Cerebellar cortex (tissue), 1 donor: Measurements from ENCODE around the gene WWOX.

Experiments used
- DNase-seq: peaks from one replicate; pipeline ENCODE4 v3.0.0-alpha.2; 2015; ENCODE audit warnings: low spot score

WWOX gene

DNA sequence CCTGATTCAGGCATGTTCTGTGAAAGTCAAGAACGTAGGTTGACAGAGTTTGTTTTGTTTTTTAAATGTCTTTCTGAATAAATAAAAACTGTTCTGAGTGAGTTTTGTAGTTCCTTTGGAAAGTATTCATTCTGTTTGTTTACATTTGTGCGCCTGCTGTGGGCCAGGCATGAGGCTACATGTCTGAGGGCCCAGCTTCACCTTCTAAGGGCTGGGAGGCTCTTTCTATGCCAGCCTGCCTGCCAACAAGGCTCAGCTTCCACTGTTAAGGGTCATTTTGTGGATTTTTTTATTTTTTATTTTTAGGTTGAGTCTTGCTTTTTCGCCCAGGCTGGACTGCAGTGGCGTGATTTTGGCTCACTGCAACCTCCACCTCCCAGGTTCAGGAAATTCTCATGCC is 6.1 kb downstream of the WWOX start:
- DNase-seq: no peak

DNA sequence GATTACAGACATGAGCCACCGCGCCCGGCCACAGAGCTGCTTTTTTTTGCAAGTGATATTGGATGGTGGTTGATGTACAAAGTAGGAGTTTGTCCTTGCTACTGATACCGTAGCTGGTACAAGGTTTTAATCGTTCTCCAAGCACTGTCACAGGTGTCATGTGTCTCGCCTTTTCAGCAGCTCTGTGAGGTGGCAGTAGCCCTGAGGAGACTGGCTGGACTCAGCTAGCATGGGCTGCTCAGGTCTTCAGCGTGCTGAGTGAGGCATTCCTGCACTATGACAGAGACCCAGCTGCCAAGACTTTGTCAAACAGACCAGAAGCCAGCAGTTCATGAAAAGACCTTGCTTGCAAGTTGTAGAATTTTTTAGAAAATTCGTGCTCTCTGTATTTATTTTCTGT is 7.2 kb downstream of the WWOX start:
- DNase-seq: peak; percentile 37

DNA sequence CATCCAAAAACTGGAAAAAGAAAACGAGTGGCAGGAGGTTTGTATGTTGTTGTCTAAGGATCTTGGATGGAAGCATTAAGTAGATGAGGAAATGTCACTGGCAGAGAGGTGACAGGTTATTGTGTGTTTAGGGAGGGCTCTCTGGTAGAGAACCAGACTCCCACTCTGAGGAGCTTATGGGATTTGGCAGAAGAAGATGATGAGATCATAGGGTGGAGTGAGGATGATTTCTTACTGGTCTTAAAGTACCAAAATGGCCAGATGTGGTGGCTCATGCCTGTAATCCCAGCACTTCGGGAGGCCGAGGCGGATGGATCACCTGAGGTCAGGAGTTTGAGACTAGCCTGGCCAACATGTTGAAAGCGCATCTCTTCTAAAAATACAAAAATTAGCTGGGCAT is 9.0 kb downstream of the WWOX start:
- no peak for DNase-seq

DNA sequence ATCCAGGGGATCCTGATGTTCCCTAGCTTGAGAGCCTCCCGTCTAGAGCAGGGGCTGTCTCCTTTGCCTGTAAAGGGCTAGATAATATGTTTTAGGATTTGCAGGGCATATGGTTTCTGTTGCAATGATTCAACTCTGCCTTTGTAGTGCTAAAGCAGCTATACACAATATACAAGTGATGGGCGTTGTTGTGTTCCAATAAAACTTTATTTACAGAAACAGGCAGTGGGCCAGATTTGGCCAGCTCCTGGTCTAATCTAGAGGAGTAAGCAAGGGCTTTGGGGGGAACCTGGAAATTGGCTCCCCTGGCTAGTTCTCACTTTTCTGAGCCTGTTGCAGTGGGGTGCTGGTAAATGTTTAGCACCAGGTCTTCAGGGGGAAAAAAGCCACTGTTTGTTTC is 13.8 kb downstream of the WWOX start:
- DNase-seq: no peak

DNA sequence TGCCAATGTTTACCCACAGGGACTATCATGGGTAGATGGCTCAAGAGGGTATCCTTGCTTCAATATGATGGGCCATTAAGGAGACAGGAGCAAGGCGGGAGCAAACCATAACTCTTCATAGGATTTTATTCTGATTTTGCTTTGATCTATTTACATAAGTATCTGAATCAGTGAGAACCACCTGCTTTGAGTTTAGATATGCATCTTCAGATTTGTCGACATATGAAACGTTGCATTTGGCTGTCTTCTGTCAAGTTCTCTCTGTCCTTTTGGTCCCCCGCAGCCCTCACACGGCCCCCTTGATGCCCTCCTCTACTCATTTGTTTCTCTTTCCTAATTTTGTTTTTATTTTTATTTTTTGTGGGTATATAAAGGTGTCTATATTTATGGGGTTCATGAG is 16.2 kb downstream of the WWOX start:
- no peak for DNase-seq

DNA sequence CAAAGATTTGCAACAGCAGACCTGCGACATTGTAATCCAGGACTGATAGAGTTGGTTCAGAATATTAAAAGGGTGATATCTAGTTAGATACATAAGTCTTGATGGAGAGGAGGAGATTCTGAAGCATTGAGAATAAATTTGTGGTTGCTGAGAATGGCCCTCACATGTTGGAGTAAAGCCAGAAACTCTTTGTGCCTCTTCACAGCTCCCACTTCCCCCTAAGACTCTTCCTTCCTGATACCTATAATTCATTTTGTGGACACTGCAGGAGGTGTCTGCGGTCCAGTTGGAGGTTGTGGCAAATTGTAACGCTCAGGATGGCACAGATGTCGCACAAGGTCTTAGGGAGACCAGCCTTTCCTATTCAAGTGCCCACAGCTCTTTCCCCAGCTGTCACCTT is 17.5 kb downstream of the WWOX start:
- DNase-seq: peak; percentile 9

- DNase-seq: no peak
Observed at GRCh38 chr16:78117391-78117790, 17.9 kb downstream of the WWOX start.

GRCh38 chr16:78118469-78119025 is 19.1 kb downstream of the WWOX start:
- no peak for DNase-seq

DNA sequence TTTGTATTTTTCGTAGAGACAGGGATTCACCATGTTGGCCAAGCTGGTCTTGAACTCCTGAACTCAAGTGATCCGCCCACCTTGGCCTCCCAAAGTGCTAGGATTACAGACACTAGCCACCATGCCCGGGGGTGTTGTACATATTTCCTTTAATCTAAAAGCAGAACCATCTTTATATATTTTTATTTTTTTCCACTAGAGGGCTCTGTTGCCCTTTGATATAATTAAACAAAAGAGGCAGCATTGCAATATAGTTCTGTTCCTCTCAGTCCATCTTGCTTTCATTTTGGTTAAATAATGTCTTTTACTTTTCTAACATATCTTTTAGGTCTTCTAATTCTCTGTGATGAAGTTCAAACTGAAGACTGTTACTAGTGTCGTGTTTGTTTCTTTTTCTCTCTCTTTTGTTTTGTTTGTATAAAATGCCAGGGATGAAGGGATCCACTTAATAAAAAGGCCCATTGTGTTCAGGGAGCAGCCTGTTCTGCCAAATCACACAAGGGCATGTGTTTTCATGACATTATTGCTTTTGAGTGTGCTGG is 23.4 kb downstream of the WWOX start:
- DNase-seq: peak; percentile 86

- no peak for DNase-seq
Observed at GRCh38 chr16:78125112-78125844, 25.8 kb downstream of the WWOX start.

DNA sequence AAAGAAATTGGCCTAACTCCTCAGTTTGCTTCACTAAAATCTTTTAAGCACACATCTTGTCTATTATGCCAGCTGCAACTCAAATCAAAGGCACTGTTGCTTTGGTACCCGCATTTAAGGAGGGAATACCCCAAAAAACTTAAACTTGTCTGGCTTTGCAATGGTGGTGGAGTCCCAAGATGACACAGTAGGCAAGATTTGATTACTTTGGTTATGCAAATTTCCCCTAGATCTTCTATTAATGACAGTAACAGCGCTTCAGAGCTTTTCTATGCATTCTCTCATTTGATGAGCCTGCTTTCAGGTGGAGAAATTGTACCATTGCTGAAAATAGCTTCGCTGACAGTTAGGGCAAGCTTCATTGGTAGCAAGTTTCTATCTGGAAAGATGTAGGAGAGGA is 27.2 kb downstream of the WWOX start:
- DNase-seq: no peak

DNA sequence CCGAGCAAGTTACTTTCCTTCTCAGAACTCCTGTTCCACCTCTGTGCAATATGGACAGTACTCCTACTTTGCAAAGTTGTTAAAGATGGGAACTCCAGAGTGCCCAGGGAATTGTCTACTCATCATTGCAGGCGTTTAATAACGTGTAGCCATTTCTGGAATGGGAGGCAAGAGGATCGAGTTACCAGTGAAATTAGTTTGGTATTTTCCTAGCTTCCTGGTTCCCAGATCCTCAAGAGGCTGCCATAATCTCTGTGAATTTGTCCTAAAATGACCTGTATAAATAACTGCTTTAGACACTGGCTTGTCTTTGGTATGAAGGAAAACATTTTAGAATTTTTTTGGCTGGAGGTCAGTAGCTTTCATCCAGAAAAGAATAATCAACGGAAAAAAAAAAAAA is 27.7 kb downstream of the WWOX start:
- DNase-seq: peak; percentile 6

GRCh38 chr16:78128913-78129312 is 29.5 kb downstream of the WWOX start:
- no peak for DNase-seq

- no peak for DNase-seq
Observed at GRCh38 chr16:78129349-78129748, 29.9 kb downstream of the WWOX start.

DNA sequence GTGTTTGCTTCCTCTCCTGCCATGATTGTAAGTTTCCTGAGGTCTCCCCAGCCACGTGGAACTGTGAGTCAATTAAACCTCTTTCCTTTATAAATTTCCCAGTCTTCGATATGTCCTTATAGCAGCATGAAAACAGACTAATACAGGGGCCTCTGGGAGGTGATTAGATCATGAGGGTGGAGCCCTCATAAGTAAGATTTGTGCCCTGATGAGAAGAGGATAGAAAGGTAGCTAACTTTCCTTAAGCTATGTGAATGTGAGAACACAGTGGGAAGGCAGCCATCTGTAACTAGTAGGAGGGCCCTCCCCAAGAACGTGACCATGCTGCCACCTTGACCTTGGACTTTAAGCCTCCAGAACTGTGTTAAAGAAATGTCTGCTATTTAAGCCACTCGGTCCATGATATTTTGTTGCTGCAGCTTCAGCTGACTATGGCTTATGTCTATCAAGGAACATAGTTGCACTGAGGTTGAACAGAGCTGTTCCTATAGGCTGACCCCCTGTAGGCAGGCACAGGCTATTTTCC is 30.7 kb downstream of the WWOX start:
- no peak for DNase-seq

GRCh38 chr16:78130950-78131349 is 31.5 kb downstream of the WWOX start:
- DNase-seq: no peak

DNA sequence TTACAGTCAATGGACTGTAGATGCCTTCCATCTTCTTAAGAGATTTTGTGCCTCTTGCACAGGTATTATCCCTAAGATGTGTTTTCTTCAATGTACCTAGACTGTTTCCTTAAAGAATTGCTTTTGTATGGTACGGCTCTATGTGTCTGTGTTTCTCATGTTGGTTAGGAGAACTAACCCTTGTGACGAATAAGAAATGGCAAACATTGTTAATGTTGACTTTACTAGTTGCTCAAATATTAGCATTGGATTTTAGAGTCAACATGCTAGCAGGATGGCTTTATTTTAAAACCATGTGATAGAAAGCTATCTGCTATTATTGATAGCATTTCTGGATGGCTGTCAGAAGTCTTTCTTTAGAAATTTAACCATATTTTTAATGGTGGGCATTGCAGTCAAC is 34.5 kb downstream of the WWOX start:
- DNase-seq: no peak

DNA sequence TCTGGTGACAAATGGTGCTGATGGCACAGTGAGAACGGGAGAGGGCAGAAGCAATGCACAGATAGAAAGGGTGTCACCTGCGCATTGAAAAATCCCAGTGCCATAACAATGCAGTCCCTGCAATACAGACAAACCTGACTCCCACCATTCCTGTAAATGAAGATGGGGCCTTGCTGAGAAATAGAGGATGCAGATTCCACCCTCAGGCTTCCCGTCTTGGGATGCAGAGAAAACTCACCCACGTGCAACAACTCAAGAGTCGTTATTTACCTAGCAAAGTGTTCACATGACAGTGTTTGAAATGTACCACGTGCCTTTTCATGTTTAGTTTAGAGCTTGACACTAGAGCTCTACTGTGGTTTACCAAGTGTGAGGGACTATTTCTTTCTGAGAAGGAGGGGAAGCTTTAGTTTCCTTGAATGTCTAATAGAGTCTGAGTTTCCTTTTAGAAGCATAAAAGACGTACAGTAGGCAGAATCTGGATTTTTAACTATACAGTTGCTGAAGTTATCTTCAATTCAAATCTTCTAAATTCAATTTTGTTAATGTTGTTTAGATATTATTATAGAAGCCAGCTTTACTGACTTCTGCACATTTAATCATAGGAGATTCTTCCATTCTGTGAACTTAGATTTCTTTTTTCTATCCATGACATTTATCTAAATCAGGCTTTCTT is 35.6 kb downstream of the WWOX start:
- no peak for DNase-seq

- no peak for DNase-seq
Observed at GRCh38 chr16:78137179-78137578, 37.7 kb downstream of the WWOX start.

GRCh38 chr16:78137782-78138616 is 38.5 kb downstream of the WWOX start:
- DNase-seq: no peak

DNA sequence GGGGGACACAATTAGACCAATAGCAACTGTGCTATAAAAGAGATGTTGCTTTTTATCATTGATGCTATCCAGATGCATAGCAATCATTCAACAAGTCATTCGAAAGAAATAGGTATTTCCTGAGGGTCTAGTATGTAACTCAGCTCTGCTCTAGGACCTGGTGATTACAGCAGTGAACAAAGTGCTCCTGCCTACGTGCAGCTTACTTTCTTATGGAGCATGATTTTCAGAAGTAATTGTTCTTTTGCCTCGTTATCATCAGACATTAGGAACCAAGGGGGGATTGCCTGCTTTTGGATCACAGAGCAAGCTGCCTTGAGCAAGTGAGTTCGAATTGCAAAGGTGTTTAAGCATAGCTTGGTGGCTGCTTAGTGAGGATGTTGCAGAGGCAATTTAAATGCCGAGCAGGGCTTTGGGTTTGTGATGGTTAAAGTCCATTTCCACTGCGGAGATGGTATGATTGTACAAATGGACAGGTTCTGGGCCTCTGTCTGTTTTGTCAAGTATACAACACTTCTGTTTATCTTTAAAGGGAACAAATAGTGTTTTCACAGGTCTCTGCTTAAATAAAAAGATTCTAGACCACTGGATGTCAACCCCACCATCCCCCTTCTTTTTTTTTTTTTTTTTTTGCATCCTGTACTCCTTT is 41.5 kb downstream of the WWOX start:
- no peak for DNase-seq

GRCh38 chr16:78142788-78143187 is 43.3 kb downstream of the WWOX start:
- no peak for DNase-seq
